ENCODE data around the gene ATXN7L1.

The ATXN7L1 gene

GRCh38 chr7:105872491-105872890 lies 3.9 kb downstream of the ATXN7L1 start:
- H3K36me3 ChIP-seq (ENCODE audit: insufficient read depth, low read depth, low read length), result peaks cover 32% of the 10 kb centered on the region
- peaks cover 4% of the 10 kb centered on the region; the same call in 1 of the 2 replicates for H3K4me1 ChIP-seq (ENCODE audit: insufficient read depth, low read length)
- H3K9ac ChIP-seq (ENCODE audit: low read depth, low read length), result no peak overlapping the region
- no peak overlapping the region for H3K27ac ChIP-seq (ENCODE audit: low read length)
- peaks cover 7% of the 10 kb centered on the region for H3K27me3 ChIP-seq (ENCODE audit: insufficient read depth, low read length)
- no peaks in the 10 kb centered on the region for H3K9me3 ChIP-seq (ENCODE audit: insufficient read depth, low read depth, low read length)
- no peak overlapping the region for H3K4me3 ChIP-seq (ENCODE audit: low read length)

- H3K27me3 ChIP-seq (ENCODE audit: insufficient read depth, low read length), result no peaks in the 10 kb centered on the region
- H3K27ac ChIP-seq (ENCODE audit: low read length), result no peak overlapping the region
- H3K4me1 ChIP-seq (ENCODE audit: insufficient read depth, low read length), result peaks cover 4% of the 10 kb centered on the region; the same call in 1 of the 2 replicates
- no peaks in the 10 kb centered on the region for H3K9me3 ChIP-seq (ENCODE audit: insufficient read depth, low read depth, low read length)
- H3K9ac ChIP-seq (ENCODE audit: low read depth, low read length), result no peak overlapping the region
- H3K36me3 ChIP-seq (ENCODE audit: insufficient read depth, low read depth, low read length), result peaks cover 36% of the 10 kb centered on the region
- H3K4me3 ChIP-seq (ENCODE audit: low read length), result no peak overlapping the region
Observed at GRCh38 chr7:105871142-105871541, 5.3 kb downstream of the ATXN7L1 start.

GRCh38 chr7:105866102-105866801 lies 10.1 kb downstream of the ATXN7L1 start:
- no peaks in the 10 kb centered on the region for H3K27me3 ChIP-seq (ENCODE audit: insufficient read depth, low read length)
- peaks cover 17% of the 10 kb centered on the region; the same call in 1 of the 2 replicates for H3K36me3 ChIP-seq (ENCODE audit: insufficient read depth, low read depth, low read length)
- H3K27ac ChIP-seq (ENCODE audit: low read length), result no peak overlapping the region

GRCh38 chr7:105863876-105864275 lies 12.5 kb downstream of the ATXN7L1 start:
- Histone ChIP-seq H3K27me3 (ENCODE audit: insufficient read depth, low read length) (no peaks in the 10 kb centered on the region), H3K27ac (ENCODE audit: low read length) (no peak overlapping the region), H3K9ac (ENCODE audit: low read depth, low read length) (no peak overlapping the region), H3K9me3 (ENCODE audit: insufficient read depth, low read depth, low read length) (no peaks in the 10 kb centered on the region), H3K4me3 (ENCODE audit: low read length) (no peak overlapping the region), H3K4me1 (ENCODE audit: insufficient read depth, low read length) (peaks cover 12% of the 10 kb centered on the region; the same call in 1 of the 2 replicates), H3K36me3 (ENCODE audit: insufficient read depth, low read depth, low read length) (peaks cover 10% of the 10 kb centered on the region; the same call in 1 of the 2 replicates)

More at GRCh38 chr7:105866102-105866801, 10.1 kb downstream of the ATXN7L1 start:
- Histone ChIP-seq H3K4me3 (ENCODE audit: low read length) (no peak overlapping the region), H3K4me1 (ENCODE audit: insufficient read depth, low read length) (peaks cover 9% of the 10 kb centered on the region; the same call in 1 of the 2 replicates), H3K9me3 (ENCODE audit: insufficient read depth, low read depth, low read length) (no peaks in the 10 kb centered on the region), H3K9ac (ENCODE audit: low read depth, low read length) (no peak overlapping the region)

- H3K9ac ChIP-seq (ENCODE audit: low read depth, low read length), result no peak overlapping the region
- no peak overlapping the region for H3K27ac ChIP-seq (ENCODE audit: low read length)
- H3K4me3 ChIP-seq (ENCODE audit: low read length), result no peak overlapping the region
- no peaks in the 10 kb centered on the region for H3K27me3 ChIP-seq (ENCODE audit: insufficient read depth, low read length)
- H3K4me1 ChIP-seq (ENCODE audit: insufficient read depth, low read length), result peaks cover 12% of the 10 kb centered on the region; the same call in 1 of the 2 replicates
- H3K36me3 ChIP-seq (ENCODE audit: insufficient read depth, low read depth, low read length), result peaks cover 9% of the 10 kb centered on the region; the same call in 1 of the 2 replicates
- H3K9me3 ChIP-seq (ENCODE audit: insufficient read depth, low read depth, low read length), result no peaks in the 10 kb centered on the region
Observed at GRCh38 chr7:105862770-105863169, 13.6 kb downstream of the ATXN7L1 start.

- Histone ChIP-seq H3K27ac (ENCODE audit: low read length) (no peak overlapping the region), H3K4me1 (ENCODE audit: insufficient read depth, low read length) (peaks cover 12% of the 10 kb centered on the region; the same call in 1 of the 2 replicates), H3K9me3 (ENCODE audit: insufficient read depth, low read depth, low read length) (no peaks in the 10 kb centered on the region), H3K27me3 (ENCODE audit: insufficient read depth, low read length) (no peaks in the 10 kb centered on the region), H3K4me3 (ENCODE audit: low read length) (no peak overlapping the region), H3K9ac (ENCODE audit: low read depth, low read length) (no peak overlapping the region), H3K36me3 (ENCODE audit: insufficient read depth, low read depth, low read length) (peaks cover 9% of the 10 kb centered on the region; the same call in 1 of the 2 replicates)
Observed at GRCh38 chr7:105862276-105862675, 14.1 kb downstream of the ATXN7L1 start.

- H3K36me3 ChIP-seq (ENCODE audit: insufficient read depth, low read depth, low read length), result peaks cover 5% of the 10 kb centered on the region; the same call in 1 of the 2 replicates
Observed at GRCh38 chr7:105861224-105861623, 15.2 kb downstream of the ATXN7L1 start.

GRCh38 chr7:105860793-105861192 lies 15.6 kb downstream of the ATXN7L1 start:
- peaks cover 1% of the 10 kb centered on the region; the same call in 1 of the 2 replicates for H3K36me3 ChIP-seq (ENCODE audit: insufficient read depth, low read depth, low read length)
- H3K9ac ChIP-seq (ENCODE audit: low read depth, low read length), result no peak overlapping the region
- H3K4me1 ChIP-seq (ENCODE audit: insufficient read depth, low read length), result peaks cover 12% of the 10 kb centered on the region; the same call in 1 of the 2 replicates
- H3K9me3 ChIP-seq (ENCODE audit: insufficient read depth, low read depth, low read length), result no peaks in the 10 kb centered on the region
- no peak overlapping the region for H3K27ac ChIP-seq (ENCODE audit: low read length)
- H3K27me3 ChIP-seq (ENCODE audit: insufficient read depth, low read length), result no peaks in the 10 kb centered on the region
- no peak overlapping the region for H3K4me3 ChIP-seq (ENCODE audit: low read length)

More at GRCh38 chr7:105861224-105861623, 15.2 kb downstream of the ATXN7L1 start:
- H3K4me1 ChIP-seq (ENCODE audit: insufficient read depth, low read length), result peaks cover 12% of the 10 kb centered on the region; the same call in 1 of the 2 replicates
- H3K27me3 ChIP-seq (ENCODE audit: insufficient read depth, low read length), result no peaks in the 10 kb centered on the region
- no peak overlapping the region for H3K9ac ChIP-seq (ENCODE audit: low read depth, low read length)
- H3K27ac ChIP-seq (ENCODE audit: low read length), result no peak overlapping the region
- no peaks in the 10 kb centered on the region for H3K9me3 ChIP-seq (ENCODE audit: insufficient read depth, low read depth, low read length)
- H3K4me3 ChIP-seq (ENCODE audit: low read length), result no peak overlapping the region

GRCh38 chr7:105857009-105857952 lies 19.1 kb downstream of the ATXN7L1 start:
- Histone ChIP-seq H3K27ac (ENCODE audit: low read length) (no peak overlapping the region), H3K9me3 (ENCODE audit: insufficient read depth, low read depth, low read length) (no peaks in the 10 kb centered on the region), H3K36me3 (ENCODE audit: insufficient read depth, low read depth, low read length) (no peaks in the 10 kb centered on the region), H3K4me3 (ENCODE audit: low read length) (no peak overlapping the region), H3K4me1 (ENCODE audit: insufficient read depth, low read length) (peaks cover 10% of the 10 kb centered on the region; the same call in 1 of the 2 replicates), H3K27me3 (ENCODE audit: insufficient read depth, low read length) (no peaks in the 10 kb centered on the region), H3K9ac (ENCODE audit: low read depth, low read length) (no peak overlapping the region)

- Histone ChIP-seq H3K4me3 (ENCODE audit: low read length) (no peak overlapping the region), H3K9ac (ENCODE audit: low read depth, low read length) (no peak overlapping the region), H3K27me3 (ENCODE audit: insufficient read depth, low read length) (no peaks in the 10 kb centered on the region), H3K4me1 (ENCODE audit: insufficient read depth, low read length) (peaks cover 20% of the 10 kb centered on the region), H3K36me3 (ENCODE audit: insufficient read depth, low read depth, low read length) (no peaks in the 10 kb centered on the region), H3K27ac (ENCODE audit: low read length) (no peak overlapping the region), H3K9me3 (ENCODE audit: insufficient read depth, low read depth, low read length) (no peaks in the 10 kb centered on the region)
Observed at GRCh38 chr7:105854498-105854897, 21.9 kb downstream of the ATXN7L1 start.

GRCh38 chr7:105853931-105854419 lies 22.4 kb downstream of the ATXN7L1 start:
- Histone ChIP-seq H3K9ac (ENCODE audit: low read depth, low read length) (no peak overlapping the region), H3K36me3 (ENCODE audit: insufficient read depth, low read depth, low read length) (no peaks in the 10 kb centered on the region), H3K4me3 (ENCODE audit: low read length) (no peak overlapping the region), H3K27ac (ENCODE audit: low read length) (no peak overlapping the region), H3K9me3 (ENCODE audit: insufficient read depth, low read depth, low read length) (no peaks in the 10 kb centered on the region), H3K4me1 (ENCODE audit: insufficient read depth, low read length) (peaks cover 24% of the 10 kb centered on the region), H3K27me3 (ENCODE audit: insufficient read depth, low read length) (no peaks in the 10 kb centered on the region)
